K562 (cell line): ENCODE data around the gene SNU13. TPM values are rescaled to one million over a fixed set of nuclear protein-coding genes. Genes with fewer than 3 reads are reported as not detected.

Source experiments
- ASH1L ChIP-seq: fragments of 450-650 bp; IDR thresholded peaks from 2 replicates; pipeline ENCODE4 v1.6.1; 2018; ENCODE audit warnings: borderline replicate concordance, mild to moderate bottlenecking, low read depth; ENCODE audit not compliant: partially characterized antibody
- CEBPB ChIP-seq: fragments of 450-650 bp; IDR thresholded peaks from 2 replicates; pipeline ENCODE4 v1.6.1; 2016; ENCODE audit warnings: missing genetic modification characterization, missing compliant biosample characterization
- CTCFL ChIP-seq: IDR thresholded peaks from 2 replicates; pipeline ENCODE4 v1.6.1; 2011; ENCODE audit warnings: borderline replicate concordance, low read depth, mild to moderate bottlenecking, moderate library complexity, low read length; ENCODE audit not compliant: insufficient read depth, poor library complexity, severe bottlenecking
- E2F1 ChIP-seq: sonication (generic); formaldehyde crosslinking; IDR thresholded peaks from 2 replicates; pipeline ENCODE4 v1.8.1; 2023; ENCODE audit warnings: mild to moderate bottlenecking, missing genetic modification reagents, moderate library complexity
- GATAD2B ChIP-seq: fragments of 450-650 bp; IDR thresholded peaks from 2 replicates; pipeline ENCODE4 v1.6.1; 2017; ENCODE audit warnings: mild to moderate bottlenecking, borderline replicate concordance
- HCFC1 ChIP-seq: IDR thresholded peaks from 2 replicates; pipeline ENCODE4 v1.6.1; 2012; ENCODE audit warnings: low read depth, low read length, improper control_type of control experiment
- MAZ ChIP-seq, 2 experiments: fragments of 450-650 bp in 1 of 2; sonication (generic) in 1 of 2; formaldehyde crosslinking; IDR thresholded peaks in 1 of 2; conservative IDR thresholded peaks in 1 of 2; 2 replicates each; pipeline versions ENCODE4 v1.4.0 to v1.5.0; 2020; ENCODE audit warnings: mild to moderate bottlenecking in 1 of 2, missing genetic modification reagents in 1 of 2
- TAF15 ChIP-seq: fragments of 200-400 bp; formaldehyde crosslinking; IDR thresholded peaks from 2 replicates; pipeline ENCODE4 v1.6.1; 2017; ENCODE audit warnings: mild to moderate bottlenecking, low read depth, low read length, moderate library complexity
- TBL1XR1 ChIP-seq, 2 experiments: IDR thresholded peaks; 2 replicates each; pipeline ENCODE4 v1.6.1; 2012; ENCODE audit warnings: improper control_type of control experiment in 2 of 2, low read length in 2 of 2, mild to moderate bottlenecking in 1 of 2
- ZBTB1 ChIP-seq: sonication (generic); formaldehyde crosslinking; IDR thresholded peaks from 2 replicates; pipeline ENCODE4 v1.8.1; 2023; ENCODE audit warnings: missing genetic modification reagents, low read depth, mild to moderate bottlenecking, borderline replicate concordance
- ZBTB17 ChIP-seq: fragments of 450-650 bp; formaldehyde crosslinking; IDR thresholded peaks from 2 replicates; pipeline ENCODE4 v1.4.0; 2020; ENCODE audit warnings: mild to moderate bottlenecking
- ZBTB49 ChIP-seq: sonication (generic); formaldehyde crosslinking; IDR thresholded peaks from 2 replicates; pipeline ENCODE4 v1.8.0; 2022; ENCODE audit warnings: missing genetic modification reagents, mild to moderate bottlenecking, borderline replicate concordance
- ZC3H11A ChIP-seq: IDR thresholded peaks from 2 replicates; pipeline ENCODE4 v1.6.1; 2012; ENCODE audit warnings: low read depth, low read length, improper control_type of control experiment
- ZNF133 ChIP-seq: fragments of 250-450 bp; sonication (Bioruptor Pico); IDR thresholded peaks from 2 replicates; pipeline ENCODE4 v1.4.0; 2020; ENCODE audit warnings: mild to moderate bottlenecking
- ZNF354B ChIP-seq: fragments of 250-450 bp; sonication (Bioruptor Pico); IDR thresholded peaks from 2 replicates; pipeline ENCODE4 v1.4.0; 2020
- ZNF436 ChIP-seq: fragments of 250-450, 450-650 bp; sonication (Bioruptor Pico); formaldehyde crosslinking; IDR thresholded peaks from 2 replicates; pipeline ENCODE4 v1.7.0; 2020; ENCODE audit warnings: mild to moderate bottlenecking
- ZNF717 ChIP-seq: fragments of 250-450 bp; sonication (Bioruptor Pico); IDR thresholded peaks from 2 replicates; pipeline ENCODE4 v1.5.0; 2021
- polyA plus RNA-seq, 8 experiments: library from polyadenylated mRNA; depleted of rRNA in 4 of 8; stranded (reverse) in 5 of 8; unstranded in 3 of 8; fragments of >200 nt; fragmentation: Nextera tagmentation in 2 of 8; fragmentation: Illumina TruSeq in 1 of 8; extraction: Ambion mirVana in 2 of 8; extraction: Trizol in 1 of 8; gene quantifications; 2 replicates each; pipeline versions ENCODE4 v1.2.1 to v1.2.3, GENCODE V29; 2011 to 2014; ENCODE audit warnings: inconsistent platforms in 1 of 8, missing spikeins in 1 of 8
- total RNA-seq, 7 experiments: library from RNA; depleted of rRNA in 6 of 7; stranded (reverse); fragments of >200 nt in 6 of 7; fragmentation: Illumina TruSeq in 2 of 7; extraction: Trizol in 2 of 7; gene quantifications; 2 replicates each; pipeline versions ENCODE4 v1.2.1 to v1.2.3, GENCODE V29; 2011 to 2021; ENCODE audit warnings: low replicate concordance in 1 of 7
- TF ChIP-seq, protein P1 (sequence below): sonication (generic); formaldehyde crosslinking; IDR thresholded peaks from 2 replicates; pipeline ENCODE4 v1.8.1; 2022; ENCODE audit warnings: missing genetic modification reagents
- TF ChIP-seq, protein P2 (sequence below): fragments of 450-650 bp; formaldehyde crosslinking; IDR thresholded peaks from 2 replicates; pipeline ENCODE4 v1.4.0; 2020; ENCODE audit warnings: mild to moderate bottlenecking, moderate library complexity

Gene SNU13
- total and polyA plus RNA-seq, 9 of the 15 experiments (the other 6 are each of a cell fraction or from before 2014, with no cell fraction given): 185 to 981 (median 283) TPM

- TF ChIP-seq GATAD2B (no peak), ASH1L (no peak), TAF15 (no peak), ZNF133 (CRISPR knock-in tag) (no peak), ZNF717 (CRISPR knock-in tag) (no peak), TBL1XR1 (IDR thresholded peaks at IDR 0.05; ENCODE audit: low read length in 2 of 2) (no peak), E2F1 (CRISPR knock-in tag) (no peak), MAZ (CRISPR knock-in tag; conservative IDR thresholded peaks at IDR 0.05 in 1 of 2, IDR thresholded peaks at IDR 0.05 in 1 of 2) (peak; percentile 87 to 98), ZNF436 (CRISPR knock-in tag) (no peak), ZBTB1 (no peak), CTCFL (no peak), ZBTB17 (no peak), CEBPB (tag) (peak; percentile 64), ZC3H11A (no peak), ZNF354B (CRISPR knock-in tag) (no peak), ZBTB49 (CRISPR knock-in tag) (no peak), HCFC1 (peak; percentile 45; the same call in 1 of the 2 replicates)
- TF ChIP-seq, protein P1, sequence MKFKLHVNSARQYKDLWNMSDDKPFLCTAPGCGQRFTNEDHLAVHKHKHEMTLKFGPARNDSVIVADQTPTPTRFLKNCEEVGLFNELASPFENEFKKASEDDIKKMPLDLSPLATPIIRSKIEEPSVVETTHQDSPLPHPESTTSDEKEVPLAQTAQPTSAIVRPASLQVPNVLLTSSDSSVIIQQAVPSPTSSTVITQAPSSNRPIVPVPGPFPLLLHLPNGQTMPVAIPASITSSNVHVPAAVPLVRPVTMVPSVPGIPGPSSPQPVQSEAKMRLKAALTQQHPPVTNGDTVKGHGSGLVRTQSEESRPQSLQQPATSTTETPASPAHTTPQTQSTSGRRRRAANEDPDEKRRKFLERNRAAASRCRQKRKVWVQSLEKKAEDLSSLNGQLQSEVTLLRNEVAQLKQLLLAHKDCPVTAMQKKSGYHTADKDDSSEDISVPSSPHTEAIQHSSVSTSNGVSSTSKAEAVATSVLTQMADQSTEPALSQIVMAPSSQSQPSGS (CRISPR knock-in tag): no peak
- TF ChIP-seq, protein P2, sequence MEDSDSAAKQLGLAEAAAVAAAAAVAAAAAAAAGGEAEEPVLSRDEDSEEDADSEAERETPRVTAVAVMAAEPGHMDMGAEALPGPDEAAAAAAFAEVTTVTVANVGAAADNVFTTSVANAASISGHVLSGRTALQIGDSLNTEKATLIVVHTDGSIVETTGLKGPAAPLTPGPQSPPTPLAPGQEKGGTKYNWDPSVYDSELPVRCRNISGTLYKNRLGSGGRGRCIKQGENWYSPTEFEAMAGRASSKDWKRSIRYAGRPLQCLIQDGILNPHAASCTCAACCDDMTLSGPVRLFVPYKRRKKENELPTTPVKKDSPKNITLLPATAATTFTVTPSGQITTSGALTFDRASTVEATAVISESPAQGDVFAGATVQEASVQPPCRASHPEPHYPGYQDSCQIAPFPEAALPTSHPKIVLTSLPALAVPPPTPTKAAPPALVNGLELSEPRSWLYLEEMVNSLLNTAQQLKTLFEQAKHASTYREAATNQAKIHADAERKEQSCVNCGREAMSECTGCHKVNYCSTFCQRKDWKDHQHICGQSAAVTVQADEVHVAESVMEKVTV (CRISPR knock-in tag): no peak
Measured at GRCh38 chr22:41688365-41689211, at the start of gene SNU13 (continued).
